Measurements from ENCODE around the gene ATG16L2.
"Not testable (repeated sequence)": the region's sequence is repeated elsewhere in the genome, so short reads cannot be mapped to it uniquely, and the experiment has no call there.

ATG16L2 gene

DNA sequence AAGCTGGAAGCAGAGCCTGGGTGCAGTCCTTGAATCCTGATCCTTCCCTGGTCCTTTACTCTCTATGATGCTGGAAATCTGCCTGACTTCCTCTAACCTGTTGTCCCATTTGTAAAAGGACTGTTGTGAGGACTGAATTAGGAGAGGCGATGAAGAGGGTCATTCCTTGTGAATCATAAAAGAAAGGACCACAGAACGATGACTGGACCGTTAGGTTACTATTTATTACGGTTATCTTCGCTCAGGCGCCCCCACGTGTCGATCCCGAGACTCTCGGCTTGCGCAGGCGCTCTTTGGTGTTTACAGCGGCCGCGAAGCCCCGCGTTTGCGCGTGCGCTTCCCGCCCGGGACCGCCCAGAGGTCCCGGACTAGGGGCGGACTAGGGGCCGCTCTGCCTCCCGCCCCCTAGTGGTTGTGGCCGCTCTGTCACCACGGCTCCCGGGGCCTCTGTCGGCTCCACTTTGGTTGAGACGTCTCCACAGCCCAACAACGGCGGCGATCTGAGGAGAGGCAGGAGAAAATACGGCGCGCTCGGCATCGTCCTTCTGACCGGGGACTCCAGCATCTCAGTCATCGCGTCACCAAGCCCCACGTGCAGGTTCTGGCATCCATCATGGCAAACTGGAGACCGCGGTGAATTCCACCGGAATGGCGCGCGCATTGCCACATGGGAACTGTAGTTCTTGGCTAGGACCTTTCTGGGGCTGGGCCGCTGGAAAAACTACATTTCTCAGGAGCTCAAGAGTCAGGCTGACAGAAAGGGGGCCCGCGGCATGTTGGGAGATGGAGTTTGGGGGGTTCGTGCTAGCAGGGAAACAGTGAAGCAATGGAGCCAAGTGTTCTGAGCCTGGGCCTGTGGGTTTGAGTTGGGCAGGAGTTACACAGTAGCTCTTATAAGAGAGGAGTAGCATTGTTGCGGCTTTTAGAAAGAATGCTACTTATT lies 20.5 kb upstream of the ATG16L2 start, which contains the start of gene STARD10:
Gene STARD10 (minus strand): TSS at position 623 of the 943 bp plus-strand sequence. CDS start 12,866 bp downstream, outside the sequence.
- in situ Hi-C loops (cut with HindIII; ENCODE audit: low pct_unique_long_range_greater_than_20kb, low sequenced_read_pairs) = no loop called here
- no peak for TF ChIP-seq JUND (IDR thresholded peaks at IDR 0.05; ENCODE audit: low read depth)
- peak; percentile 94 to 97 for DNase-seq (ENCODE audit: low read depth in 1 of 2, low spot score in 1 of 2)

DNA sequence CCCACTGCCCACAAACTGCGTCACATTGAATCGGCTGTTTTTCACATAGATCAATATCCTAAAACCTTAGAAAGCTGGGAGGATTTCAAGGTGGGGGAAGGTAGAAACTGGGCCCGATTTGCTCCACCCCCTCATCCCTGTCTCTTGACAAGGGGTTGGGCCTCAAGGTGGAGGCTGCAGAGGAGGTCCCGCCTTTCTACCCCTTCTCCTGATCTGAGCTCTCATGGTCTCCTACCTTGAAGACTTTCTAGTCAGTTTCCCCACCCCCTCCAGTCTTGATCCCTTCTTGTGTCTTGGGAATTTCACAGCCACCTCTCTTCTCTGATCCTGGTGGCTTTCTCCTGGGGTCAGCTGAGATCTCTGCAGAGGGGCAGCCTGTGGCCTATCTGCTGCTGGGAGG lies 15.8 kb upstream of the ATG16L2 start:
- TF ChIP-seq JUND (IDR thresholded peaks at IDR 0.05; ENCODE audit: low read depth) = no peak
- DNase-seq (ENCODE audit: low read depth in 1 of 2, low spot score in 1 of 2) = no peak
- in situ Hi-C loops (cut with HindIII; ENCODE audit: low pct_unique_long_range_greater_than_20kb, low sequenced_read_pairs) = no loop called here

DNA sequence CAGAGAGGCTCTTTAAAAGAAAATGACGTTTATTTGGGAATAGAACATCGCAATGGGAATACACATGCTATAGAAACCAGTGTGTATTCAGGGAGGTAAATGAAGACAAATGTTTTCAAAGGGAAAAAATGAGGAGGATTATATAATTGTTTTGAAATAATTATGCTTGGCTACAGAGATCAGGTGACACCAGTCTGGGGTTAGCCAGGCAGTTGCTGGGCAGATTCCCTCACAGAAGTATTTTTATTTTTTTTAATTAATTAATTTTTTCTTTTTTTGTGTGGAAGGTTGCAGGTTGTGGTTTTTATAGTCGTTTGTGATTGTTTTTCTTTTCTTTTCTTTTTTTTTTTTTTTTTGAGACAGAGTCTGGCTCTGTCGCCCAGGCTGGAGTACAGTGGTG lies 14.8 kb upstream of the ATG16L2 start:
- no peak for TF ChIP-seq JUND (IDR thresholded peaks at IDR 0.05; ENCODE audit: low read depth)
- in situ Hi-C loops (cut with HindIII; ENCODE audit: low pct_unique_long_range_greater_than_20kb, low sequenced_read_pairs) = no loop called here
- DNase-seq (ENCODE audit: low read depth in 1 of 2, low spot score in 1 of 2) = no peak

DNA sequence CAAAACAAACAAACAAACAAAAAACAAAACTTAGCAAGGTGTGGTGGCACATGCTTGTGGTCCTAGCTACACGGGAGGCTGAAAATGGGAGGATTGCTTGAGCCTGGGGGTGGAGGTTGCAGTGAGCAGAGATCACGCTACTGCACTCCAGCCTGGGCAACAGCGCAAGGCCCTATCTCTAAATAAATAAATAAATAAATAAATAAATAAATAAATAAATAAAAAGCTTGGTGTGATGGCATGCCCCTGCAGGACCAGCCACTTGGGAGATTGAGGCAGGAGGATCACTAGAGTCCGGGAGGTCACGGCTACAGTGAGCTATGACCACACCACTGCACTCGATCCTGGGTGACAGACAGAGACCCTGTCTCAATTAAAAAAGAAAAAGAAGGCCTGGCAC lies 11.4 kb upstream of the ATG16L2 start:
- no peak for TF ChIP-seq JUND (IDR thresholded peaks at IDR 0.05; ENCODE audit: low read depth)
- in situ Hi-C loops (cut with HindIII; ENCODE audit: low pct_unique_long_range_greater_than_20kb, low sequenced_read_pairs) = no loop called here

DNA sequence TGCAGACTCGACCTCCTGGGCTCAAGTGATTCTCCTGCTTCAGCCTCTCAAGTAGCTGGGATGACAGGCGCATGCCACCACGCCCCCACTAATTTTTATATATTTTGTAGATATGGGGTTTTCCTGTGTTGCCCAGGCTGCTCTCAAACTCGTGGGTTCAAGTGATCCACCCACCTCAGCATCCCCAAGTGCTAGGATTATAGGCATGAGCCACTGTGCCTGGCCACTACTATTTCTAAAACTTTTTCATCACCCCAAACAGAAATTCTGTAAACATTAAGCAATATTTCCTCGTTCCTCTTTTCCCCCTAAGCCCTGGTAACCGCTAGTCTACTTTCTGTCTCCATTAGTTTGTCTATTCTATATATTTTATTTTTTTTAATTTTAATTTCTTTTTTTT lies 9.0 kb upstream of the ATG16L2 start:
- in situ Hi-C loops (cut with HindIII; ENCODE audit: low pct_unique_long_range_greater_than_20kb, low sequenced_read_pairs) = no loop called here
- no peak for TF ChIP-seq JUND (IDR thresholded peaks at IDR 0.05; ENCODE audit: low read depth)
- DNase-seq (ENCODE audit: low read depth in 1 of 2, low spot score in 1 of 2) = no peak

More for the DNA sequence above, 11.4 kb upstream of the ATG16L2 start:
- DNase-seq (ENCODE audit: low read depth in 1 of 2, low spot score in 1 of 2) = no peak

DNA sequence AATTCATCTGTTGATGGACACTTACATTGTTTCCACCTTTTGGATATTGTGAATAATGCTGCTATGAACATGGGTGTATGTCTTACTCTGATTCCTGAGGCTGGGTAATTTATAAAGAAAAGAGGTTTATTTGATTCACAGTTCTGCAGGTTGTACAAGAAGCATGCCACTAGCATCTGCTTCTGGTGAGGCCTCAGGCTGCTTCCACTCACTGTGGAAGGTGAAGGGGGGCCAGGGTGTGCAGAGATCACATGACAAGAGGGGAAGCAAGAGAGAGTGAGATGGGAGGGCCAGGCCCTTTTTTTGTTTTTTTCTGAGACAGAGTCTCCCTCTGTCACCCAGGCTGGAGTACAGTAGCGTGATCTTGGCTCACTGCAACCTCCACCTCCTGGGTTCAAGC lies 7.8 kb upstream of the ATG16L2 start:
- DNase-seq (ENCODE audit: low read depth in 1 of 2, low spot score in 1 of 2); in situ Hi-C loops (cut with HindIII; ENCODE audit: low pct_unique_long_range_greater_than_20kb, low sequenced_read_pairs): not testable (repeated sequence)

DNA sequence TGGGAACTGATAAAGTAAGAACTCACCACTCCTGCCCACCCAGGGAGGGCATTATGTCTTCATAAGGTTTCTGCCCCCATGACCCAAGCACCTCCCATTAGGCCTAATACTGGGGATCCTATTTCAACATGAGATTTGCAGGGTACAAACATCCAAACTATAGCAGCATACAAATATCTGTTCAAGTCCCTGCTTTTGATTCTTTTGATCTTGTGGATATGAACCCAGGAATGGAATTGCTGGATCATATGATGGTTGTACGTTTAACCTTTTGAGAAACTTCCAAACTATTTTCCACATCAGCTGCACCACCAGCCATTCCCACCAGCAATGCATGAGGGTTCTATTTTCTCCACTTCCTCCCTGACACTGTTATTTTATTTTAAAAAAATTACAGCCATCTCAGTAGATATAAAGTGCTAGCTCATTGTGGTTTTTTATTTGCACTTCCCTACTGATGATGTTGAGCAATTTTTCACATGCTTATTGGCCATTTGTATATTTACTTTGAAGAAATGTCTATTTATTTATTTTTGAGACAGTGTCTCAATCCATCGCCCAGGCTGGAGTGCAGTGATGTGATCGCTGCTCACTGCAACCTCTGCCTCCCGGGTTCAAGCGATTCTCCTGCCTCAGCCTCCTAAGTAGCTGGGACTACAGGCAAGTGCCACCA lies 7.1 kb upstream of the ATG16L2 start:
- in situ Hi-C loops (cut with HindIII; ENCODE audit: low pct_unique_long_range_greater_than_20kb, low sequenced_read_pairs) = no loop called here
- no peak for TF ChIP-seq JUND (IDR thresholded peaks at IDR 0.05; ENCODE audit: low read depth)
- no peak for DNase-seq (ENCODE audit: low read depth in 1 of 2, low spot score in 1 of 2)

DNA sequence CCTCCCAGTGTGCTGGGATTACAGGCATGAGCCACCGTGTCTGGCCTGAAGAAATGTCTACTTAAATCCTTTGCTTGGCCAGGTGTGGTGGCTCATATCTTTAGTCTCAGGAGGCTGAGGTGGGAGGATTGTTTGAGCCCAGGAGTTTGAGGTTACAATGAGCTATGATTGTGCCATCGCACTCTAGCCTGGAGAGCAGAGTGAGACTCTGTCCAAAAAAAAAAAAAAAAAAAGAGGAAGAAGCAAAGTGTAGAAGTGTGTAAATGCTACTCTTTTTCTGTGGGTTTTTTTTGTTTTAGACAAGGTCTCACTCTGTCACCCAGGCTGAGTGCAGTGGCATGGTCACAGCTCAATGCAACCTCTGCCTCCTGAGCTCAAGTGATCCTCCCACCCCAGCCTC lies 6.4 kb upstream of the ATG16L2 start:
- DNase-seq (ENCODE audit: low read depth in 1 of 2, low spot score in 1 of 2) = no peak

DNA sequence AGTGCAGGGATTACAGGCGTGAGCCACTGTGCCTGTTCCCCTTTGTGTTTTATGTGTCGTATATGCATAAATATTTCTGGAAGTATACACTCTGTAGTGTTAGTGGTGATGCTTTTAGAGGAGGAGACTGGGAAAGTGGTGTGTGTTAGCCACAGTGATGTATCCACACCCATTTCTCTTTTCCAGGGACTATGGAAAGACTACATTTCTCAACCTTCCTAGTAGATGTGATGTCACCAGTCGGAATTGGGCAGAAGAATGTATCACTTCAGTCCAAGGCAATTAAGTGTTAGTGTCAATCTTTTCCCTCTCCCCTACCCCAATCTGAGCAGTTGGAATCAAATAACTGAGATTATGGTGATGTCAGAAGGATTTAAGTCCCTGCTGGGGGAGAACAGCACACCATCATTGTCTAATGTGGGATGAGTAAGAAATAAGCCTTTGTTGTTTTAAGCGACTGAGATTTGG lies 5.8 kb upstream of the ATG16L2 start:
- TF ChIP-seq JUND (IDR thresholded peaks at IDR 0.05; ENCODE audit: low read depth) = no peak
- no peak for DNase-seq (ENCODE audit: low read depth in 1 of 2, low spot score in 1 of 2)
- in situ Hi-C loops (cut with HindIII; ENCODE audit: low pct_unique_long_range_greater_than_20kb, low sequenced_read_pairs) = no loop called here

More for the DNA sequence above, 6.4 kb upstream of the ATG16L2 start:
- no peak for TF ChIP-seq JUND (IDR thresholded peaks at IDR 0.05; ENCODE audit: low read depth)
- in situ Hi-C loops (cut with HindIII; ENCODE audit: low pct_unique_long_range_greater_than_20kb, low sequenced_read_pairs) = no loop called here

DNA sequence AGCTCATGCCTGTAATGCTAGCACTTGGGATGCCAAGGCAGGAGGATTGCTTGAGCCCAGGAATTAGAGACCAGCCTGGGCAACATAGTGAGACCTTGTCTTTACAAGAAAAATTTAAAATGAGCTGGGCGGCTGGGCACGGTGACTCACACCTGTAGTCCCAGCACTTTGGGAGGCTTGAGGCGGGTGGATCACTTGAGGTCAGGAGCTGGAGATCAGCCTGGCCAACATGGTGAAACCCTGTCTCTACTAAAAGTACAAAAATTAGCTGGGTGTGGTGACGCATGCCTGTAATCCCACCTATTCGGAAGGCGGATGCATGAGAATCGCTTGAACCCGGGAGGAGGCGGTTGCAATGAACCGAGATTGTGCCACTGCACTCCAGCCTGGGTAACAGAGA lies 2.5 kb upstream of the ATG16L2 start:
- DNase-seq (ENCODE audit: low read depth in 1 of 2, low spot score in 1 of 2); in situ Hi-C loops (cut with HindIII; ENCODE audit: low pct_unique_long_range_greater_than_20kb, low sequenced_read_pairs): not testable (repeated sequence)

DNA sequence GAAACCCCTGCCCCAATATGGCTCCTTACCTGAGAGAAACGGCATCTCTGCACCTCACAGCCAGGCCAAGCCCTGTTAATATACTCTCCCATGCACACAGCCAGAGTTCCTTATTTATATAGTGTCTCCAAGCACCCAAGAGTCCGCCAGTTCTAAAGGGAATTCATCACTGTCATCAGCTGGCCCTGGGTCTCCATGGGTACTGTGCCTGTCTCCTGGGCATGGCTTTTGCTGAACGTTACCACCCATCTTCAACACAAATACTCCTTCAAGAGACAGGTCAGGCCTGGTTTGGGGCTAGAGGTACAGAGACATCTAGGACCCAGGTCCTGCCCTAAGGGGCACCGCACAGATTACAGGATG lies 1.6 kb upstream of the ATG16L2 start:
- DNase-seq (ENCODE audit: low read depth in 1 of 2, low spot score in 1 of 2) = no peak
- in situ Hi-C loops (cut with HindIII; ENCODE audit: low pct_unique_long_range_greater_than_20kb, low sequenced_read_pairs) = no loop called here
- no peak for TF ChIP-seq JUND (IDR thresholded peaks at IDR 0.05; ENCODE audit: low read depth)

DNA sequence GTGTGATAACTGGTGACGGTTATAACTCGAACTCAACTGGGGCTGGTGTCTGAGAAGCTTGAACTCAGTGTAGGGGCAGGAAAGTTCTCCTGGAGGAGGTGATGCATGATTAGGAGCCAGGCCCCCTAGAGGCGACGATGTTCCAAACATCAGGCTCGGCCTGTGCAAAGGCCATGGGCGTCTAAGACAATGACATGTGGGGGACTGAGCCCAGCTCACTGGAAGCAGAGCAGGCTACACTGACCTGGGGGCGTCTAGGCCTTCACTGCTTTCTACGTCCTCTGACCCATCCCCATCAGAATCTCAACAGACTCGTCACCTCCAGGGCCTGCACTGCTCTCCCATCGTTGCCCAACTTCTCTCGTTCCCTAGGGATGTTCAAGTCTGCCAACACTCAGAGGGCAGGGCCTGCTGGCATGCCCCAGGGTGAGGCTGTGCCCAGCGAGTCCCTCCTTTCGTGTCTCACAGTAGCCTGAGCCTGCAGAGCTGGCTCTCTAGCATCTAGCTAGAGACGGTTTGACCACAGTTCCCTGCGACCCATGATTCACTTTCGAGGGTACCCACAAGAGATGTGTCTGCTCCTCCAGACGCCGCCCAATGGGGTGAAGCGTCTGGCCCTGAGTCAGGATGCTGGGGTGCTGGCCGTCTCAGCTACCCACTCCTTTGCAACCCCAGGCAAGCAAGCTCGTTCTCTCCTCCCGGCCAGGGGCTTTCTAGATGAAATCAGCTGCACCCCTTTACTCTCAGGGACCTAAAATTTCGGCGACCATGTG lies 1.1 kb upstream of the ATG16L2 start:
- peak in 1 of 2 experiments; percentile 78 for DNase-seq (ENCODE audit: low read depth in 1 of 2, low spot score in 1 of 2)
- in situ Hi-C loops (cut with HindIII; ENCODE audit: low pct_unique_long_range_greater_than_20kb, low sequenced_read_pairs) = no loop called here

More for the DNA sequence above, 1.1 kb upstream of the ATG16L2 start:
- no peak for TF ChIP-seq JUND (IDR thresholded peaks at IDR 0.05; ENCODE audit: low read depth)

All from T47D (cell line).